ENCODE data around the gene ST3GAL6.

DNA sequence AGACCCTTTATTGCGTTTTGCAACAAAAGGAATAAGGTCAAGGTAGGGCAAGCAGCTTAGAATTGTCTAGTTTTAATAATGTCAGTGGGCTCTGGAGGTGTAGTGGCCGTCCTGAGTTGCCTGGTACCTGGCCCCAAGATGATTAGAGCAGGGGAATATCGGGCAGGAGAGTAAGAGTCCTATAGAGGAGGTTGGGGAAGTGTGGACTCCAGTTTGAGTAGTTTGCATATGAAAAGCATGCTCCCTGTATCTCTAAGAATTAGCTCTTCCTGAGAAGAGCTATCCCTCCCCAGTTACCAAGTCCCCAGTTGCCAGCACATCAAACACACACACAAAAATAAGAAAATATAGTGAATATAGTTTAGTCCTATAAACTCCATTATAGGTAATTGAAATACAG lies 49.2 kb upstream of the ST3GAL6 start:
- TF ChIP-seq, protein P1, sequence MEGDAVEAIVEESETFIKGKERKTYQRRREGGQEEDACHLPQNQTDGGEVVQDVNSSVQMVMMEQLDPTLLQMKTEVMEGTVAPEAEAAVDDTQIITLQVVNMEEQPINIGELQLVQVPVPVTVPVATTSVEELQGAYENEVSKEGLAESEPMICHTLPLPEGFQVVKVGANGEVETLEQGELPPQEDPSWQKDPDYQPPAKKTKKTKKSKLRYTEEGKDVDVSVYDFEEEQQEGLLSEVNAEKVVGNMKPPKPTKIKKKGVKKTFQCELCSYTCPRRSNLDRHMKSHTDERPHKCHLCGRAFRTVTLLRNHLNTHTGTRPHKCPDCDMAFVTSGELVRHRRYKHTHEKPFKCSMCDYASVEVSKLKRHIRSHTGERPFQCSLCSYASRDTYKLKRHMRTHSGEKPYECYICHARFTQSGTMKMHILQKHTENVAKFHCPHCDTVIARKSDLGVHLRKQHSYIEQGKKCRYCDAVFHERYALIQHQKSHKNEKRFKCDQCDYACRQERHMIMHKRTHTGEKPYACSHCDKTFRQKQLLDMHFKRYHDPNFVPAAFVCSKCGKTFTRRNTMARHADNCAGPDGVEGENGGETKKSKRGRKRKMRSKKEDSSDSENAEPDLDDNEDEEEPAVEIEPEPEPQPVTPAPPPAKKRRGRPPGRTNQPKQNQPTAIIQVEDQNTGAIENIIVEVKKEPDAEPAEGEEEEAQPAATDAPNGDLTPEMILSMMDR (IDR thresholded peaks at IDR 0.05), result no peak
- no peak for TF ChIP-seq POLR2A (IDR thresholded peaks at IDR 0.05)

All from thyroid gland (tissue), 4 donors.